B cell (primary cell): Measurements from ENCODE around the gene PACC1. TPM values are rescaled to one million over a fixed set of nuclear protein-coding genes. Genes with fewer than 3 reads are reported as not detected.

Experiments used
- ATAC-seq: fragments of 200-7000 bp; cut with Tn5 transposase; one replicate; pipeline ENCODE4 v1.10.0; 2021; ENCODE audit warnings: low read depth, mild to moderate bottlenecking, moderate number of reproducible peaks, moderate library complexity
- CTCF ChIA-PET: fragments of 350-600 bp; sonication (Branson Sonifier 250); formaldehyde crosslinking; loops from one replicate; lab custom pipeline; 2021; ENCODE audit warnings: antibody characterized with exemption, inconsistent platforms; lab: Charles Lee
- POLR2A ChIA-PET: fragments of 350-600 bp; sonication (Branson Sonifier 250); formaldehyde crosslinking; loops from one replicate; lab custom pipeline; 2021; ENCODE audit warnings: antibody characterized with exemption; lab: Charles Lee
- DNase-seq: peaks from one replicate; pipeline ENCODE4 v3.0.0; 2013
- H2AFZ ChIP-seq: 2 replicates; pipeline ENCODE4 v1.6.1; 2012; ENCODE audit warnings: mild to moderate bottlenecking, low read depth, low read length; ENCODE audit not compliant: insufficient read depth, poor library complexity, severe bottlenecking
- H3K27ac ChIP-seq, 2 donors: 1 replicate in 1 of 2; 2 replicates in 1 of 2; pipeline ENCODE4 v1.5.1; 2012 to 2013; ENCODE audit warnings: low read length in 2 of 2, mild to moderate bottlenecking in 2 of 2, moderate library complexity in 1 of 2
- H3K27me3 ChIP-seq, 4 experiments: fragments of 200-600 bp in 1 of 4; sonication (generic) in 1 of 4; replicated peaks in 1 of 4; 1 replicate in 2 of 4; 2 replicates in 2 of 4; pipeline versions ENCODE4 v1.6.1 to v1.7.0; 2013 to 2016; ENCODE audit warnings: low read length in 3 of 4, mild to moderate bottlenecking in 2 of 4, mixed read lengths in 1 of 4, moderate library complexity in 1 of 4; ENCODE audit not compliant: insufficient read depth in 4 of 4, control insufficient read depth in 3 of 4; ENCODE audit errors: control extremely low read depth in 1 of 4
- H3K36me3 ChIP-seq, 2 experiments: replicated peaks in 1 of 2; 1 replicate in 1 of 2; 2 replicates in 1 of 2; pipeline versions ENCODE4 v1.6.1 to v1.7.1; 2013; ENCODE audit warnings: low read length in 1 of 2; ENCODE audit not compliant: insufficient read depth in 2 of 2, control insufficient read depth in 1 of 2; ENCODE audit errors: control extremely low read depth in 1 of 2, extremely low read depth in 1 of 2
- H3K4me1 ChIP-seq, 2 donors: fragments of 200-600 bp in 1 of 2; sonication (generic) in 1 of 2; 1 replicate in 1 of 2; 2 replicates in 1 of 2; pipeline versions ENCODE4 v1.5.1 to v1.6.1; 2013 to 2017; ENCODE audit warnings: low read length in 2 of 2; ENCODE audit not compliant: control insufficient read depth in 2 of 2, insufficient read depth in 2 of 2
- H3K4me2 ChIP-seq: replicated peaks from 2 replicates; pipeline ENCODE3; 2012; ENCODE audit warnings: mild to moderate bottlenecking, low read depth, low read length; ENCODE audit not compliant: poor library complexity, severe bottlenecking
- H3K4me3 ChIP-seq, 5 experiments: fragments of 200-600 bp in 1 of 5; sonication (generic) in 1 of 5; 1 replicate in 3 of 5; 2 replicates in 2 of 5; pipeline versions ENCODE4 v1.5.1 to v1.7.0; 2011 to 2016; ENCODE audit warnings: low read length in 4 of 5, mild to moderate bottlenecking in 4 of 5, low read depth in 2 of 5, control low read depth in 1 of 5, moderate library complexity in 1 of 5; ENCODE audit not compliant: insufficient read depth in 1 of 5; ENCODE audit errors: control extremely low read depth in 1 of 5, extremely low read depth in 1 of 5
- H3K79me2 ChIP-seq: fragments of 200-600 bp; sonication (generic); one replicate; pipeline ENCODE4 v1.6.0; 2016; ENCODE audit warnings: low read length; ENCODE audit not compliant: control insufficient read depth, insufficient read depth
- H3K9ac ChIP-seq: fragments of 200-600 bp; sonication (generic); 2 replicates; pipeline ENCODE4 v1.6.1; 2017; ENCODE audit warnings: mild to moderate bottlenecking, low read length, moderate library complexity
- H3K9me3 ChIP-seq, 3 donors: one replicate each; pipeline versions ENCODE4 v1.6.1 to v1.7.1; 2013; ENCODE audit warnings: low read length in 2 of 3; ENCODE audit not compliant: control insufficient read depth in 2 of 3, insufficient read depth in 1 of 3; ENCODE audit errors: control extremely low read depth in 1 of 3
- H4K20me1 ChIP-seq: 2 replicates; pipeline ENCODE4 v1.6.0; 2012; ENCODE audit warnings: mild to moderate bottlenecking, low read length; ENCODE audit not compliant: insufficient read depth, control insufficient read depth, poor library complexity, severe bottlenecking
- H3K27ac Mint-ChIP-seq: one replicate; pipeline ENCODE4 v1.8.0; 2021; ENCODE audit warnings: mixed read lengths
- H3K27me3 Mint-ChIP-seq: one replicate; pipeline ENCODE4 v1.8.0; 2021; ENCODE audit warnings: mixed read lengths
- H3K4me1 Mint-ChIP-seq: one replicate; pipeline ENCODE4 v1.8.0; 2021; ENCODE audit warnings: mixed read lengths
- H3K4me3 Mint-ChIP-seq: one replicate; pipeline ENCODE4 v1.8.0; 2021; ENCODE audit warnings: mixed read lengths
- H3K9me3 Mint-ChIP-seq: one replicate; pipeline ENCODE4 v1.8.0; 2022; ENCODE audit warnings: mixed read lengths; ENCODE audit not compliant: insufficient read depth
- CTCF ChIP-seq: fragments of 200-600 bp; IDR thresholded peaks from one replicate; pipeline ENCODE4 v1.8.0; 2022; ENCODE audit warnings: antibody characterized with exemption, mild to moderate bottlenecking
- EZH2 ChIP-seq: IDR thresholded peaks from 2 replicates; pipeline ENCODE4 v1.6.1; 2012; ENCODE audit warnings: borderline replicate concordance, low read depth, mild to moderate bottlenecking, moderate library complexity, low read length; ENCODE audit not compliant: insufficient read depth, poor library complexity, severe bottlenecking
- WGBS: methylation state at CpG from one replicate; pipeline ENCODE4 v1.1.5; 2013; ENCODE audit warnings: missing lambda C conversion rate; ENCODE audit not compliant: insufficient coverage; 5-methylcytosine and 5-hydroxymethylcytosine counted together
- intact Hi-C: fragments of 100-400 bp; cut with micrococcal nuclease; formaldehyde crosslinking; loops from one replicate; pipeline ENCODE4 v1.10.0; 2022
- polyA plus RNA-seq: library from polyadenylated mRNA; depleted of rRNA; stranded (reverse); fragments of >200 nt; gene quantifications from 2 replicates; pipeline ENCODE4 v1.2.3, GENCODE V29; 2012
- total RNA-seq, 2 donors: library from RNA; stranded (reverse); fragments of 120-200 nt in 1 of 2; gene quantifications; 1 replicate in 1 of 2; 2 replicates in 1 of 2; pipeline versions ENCODE4 v1.2.3 to v1.2.4, GENCODE V29; 2013 to 2022

PACC1 gene
- total and polyA plus RNA-seq, 2 donors (not counting 1 experiment from before 2014, with no cell fraction given), result 15.9 to 18.3 TPM

GRCh38 chr1:212359794-212360479 is 54.7 kb downstream of the PACC1 start:
- DNase-seq, result no peak
- POLR2A ChIA-PET, result no interaction called here

More at GRCh38 chr1:212359794-212360479, 54.7 kb downstream of the PACC1 start:
- no peaks in the 10 kb centered on the region for H3K9me3 Mint-ChIP-seq
- H3K4me1 Mint-ChIP-seq, result no peaks in the 10 kb centered on the region
- H3K36me3 ChIP-seq, result peaks cover 19 to 62% of the 10 kb centered on the region in 2 experiments
- H3K27ac ChIP-seq, result no peak overlapping the region
- 88% methylated on average over 3 of the region's 4 CpGs for WGBS
- H3K4me1 ChIP-seq, result no peaks in the 10 kb centered on the region
- no peak overlapping the region for H3K4me2 ChIP-seq
- ATAC-seq, result no peak
- TF ChIP-seq CTCF, result no peak
- no peak for TF ChIP-seq EZH2
- no peak overlapping the region for H3K4me3 Mint-ChIP-seq
- intact Hi-C loops, result loop anchor here (10.0 kb wide), 1 partner anchor 675 kb away; no protein-coding TSS in a partner anchor
- peaks cover 0 to 1% (median 0%) of the 10 kb centered on the region in 3 donors for H3K9me3 ChIP-seq
- H3K4me3 ChIP-seq, result no peak overlapping the region
- H2AFZ ChIP-seq, result no peak overlapping the region
- H3K27me3 ChIP-seq, result no peaks in the 10 kb centered on the region
- no peaks in the 10 kb centered on the region for H3K27me3 Mint-ChIP-seq
- no peaks in the 10 kb centered on the region for H3K79me2 ChIP-seq
- peak overlapping the region; percentile 21 for H3K27ac Mint-ChIP-seq
- H4K20me1 ChIP-seq, result no peaks in the 10 kb centered on the region
- CTCF ChIA-PET, result interaction anchor here (0.7 to 10.5 kb wide), 4 partner anchors 24 to 325 kb away, joined by 3 to 104 read pairs (median 4); partner anchors contain the start of genes DTL and INTS7
- no peak overlapping the region for H3K9ac ChIP-seq
